HG03378 (cell line): ENCODE data around the gene GNAZ.

Source experiments
- ATAC-seq: cut with Tn5 transposase; IDR thresholded peaks from one replicate; pipeline ENCODE4 v1.9.1; 2021; ENCODE audit warnings: mild to moderate bottlenecking, moderate library complexity; ENCODE audit not compliant: unreplicated experiment

GNAZ gene

DNA sequence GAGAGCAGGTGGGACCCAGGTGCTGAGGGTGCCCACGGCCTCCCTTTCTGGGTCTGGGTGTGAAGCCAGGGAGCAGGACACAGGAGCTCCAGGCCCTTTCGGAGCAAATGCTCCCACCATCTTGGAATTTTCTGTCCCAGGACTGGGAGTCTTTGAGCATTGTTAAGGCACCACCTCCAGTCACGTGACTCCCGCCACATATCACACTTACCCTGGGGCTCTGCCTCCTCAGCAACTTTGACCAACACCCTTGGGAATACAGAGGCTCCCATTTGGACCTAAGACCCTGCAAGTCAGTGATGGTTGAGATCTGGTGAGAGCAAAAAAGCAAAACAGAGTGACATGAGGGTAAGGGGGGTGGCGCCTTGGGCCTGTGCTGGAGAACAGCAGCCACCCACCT lies 35.6 kb downstream of the GNAZ start:
- no peak for ATAC-seq

- ATAC-seq: no peak
Observed at GRCh38 chr22:23106344-23106743, 36.0 kb downstream of the GNAZ start.

GRCh38 chr22:23106906-23107367 lies 36.6 kb downstream of the GNAZ start:
- no peak for ATAC-seq

GRCh38 chr22:23107487-23108248 lies 37.3 kb downstream of the GNAZ start:
- ATAC-seq: no peak

DNA sequence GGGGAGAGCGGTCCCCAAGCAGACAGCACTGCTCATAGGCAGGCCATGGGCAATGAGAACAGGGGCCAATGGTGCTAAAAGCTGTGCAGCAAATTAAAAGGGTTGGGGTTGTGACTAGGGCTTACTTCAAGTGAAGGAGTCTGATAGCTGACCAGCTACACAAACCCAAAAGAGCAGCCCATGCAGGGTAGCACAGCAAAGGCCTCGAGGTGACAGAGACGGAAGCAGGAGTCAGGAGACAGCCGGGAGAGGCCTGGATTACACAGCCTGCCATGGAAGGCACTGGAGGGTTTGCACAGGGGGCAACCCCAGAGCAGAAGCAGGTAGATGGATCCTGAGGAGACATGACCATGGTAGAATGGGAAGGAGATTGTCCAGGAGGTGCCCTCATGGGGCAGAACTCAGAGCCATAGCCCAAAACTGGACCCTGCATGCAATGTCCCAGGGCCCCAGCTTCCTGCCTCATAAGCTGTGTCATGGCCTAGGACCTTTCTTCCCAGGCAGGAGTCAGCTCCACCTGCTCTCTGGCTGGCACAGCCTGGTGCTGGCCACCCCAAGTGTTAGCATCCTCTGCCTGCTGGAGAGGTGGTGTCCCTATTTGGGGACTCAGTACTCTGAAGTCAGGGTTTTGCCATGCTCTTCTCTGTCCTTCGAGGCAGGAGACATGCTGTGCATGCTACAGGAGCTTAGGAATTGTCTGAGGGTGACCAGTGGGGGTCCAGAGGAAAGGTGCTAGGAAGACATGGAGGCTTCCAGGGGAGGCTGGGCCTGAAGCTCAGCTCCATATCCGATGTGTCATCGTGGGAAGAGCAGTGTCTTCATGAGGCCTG lies 38.1 kb downstream of the GNAZ start:
- ATAC-seq: no peak

- no peak for ATAC-seq
Observed at GRCh38 chr22:23109079-23109347, 38.7 kb downstream of the GNAZ start.

GRCh38 chr22:23109441-23109978 lies 39.2 kb downstream of the GNAZ start:
- ATAC-seq: no peak

DNA sequence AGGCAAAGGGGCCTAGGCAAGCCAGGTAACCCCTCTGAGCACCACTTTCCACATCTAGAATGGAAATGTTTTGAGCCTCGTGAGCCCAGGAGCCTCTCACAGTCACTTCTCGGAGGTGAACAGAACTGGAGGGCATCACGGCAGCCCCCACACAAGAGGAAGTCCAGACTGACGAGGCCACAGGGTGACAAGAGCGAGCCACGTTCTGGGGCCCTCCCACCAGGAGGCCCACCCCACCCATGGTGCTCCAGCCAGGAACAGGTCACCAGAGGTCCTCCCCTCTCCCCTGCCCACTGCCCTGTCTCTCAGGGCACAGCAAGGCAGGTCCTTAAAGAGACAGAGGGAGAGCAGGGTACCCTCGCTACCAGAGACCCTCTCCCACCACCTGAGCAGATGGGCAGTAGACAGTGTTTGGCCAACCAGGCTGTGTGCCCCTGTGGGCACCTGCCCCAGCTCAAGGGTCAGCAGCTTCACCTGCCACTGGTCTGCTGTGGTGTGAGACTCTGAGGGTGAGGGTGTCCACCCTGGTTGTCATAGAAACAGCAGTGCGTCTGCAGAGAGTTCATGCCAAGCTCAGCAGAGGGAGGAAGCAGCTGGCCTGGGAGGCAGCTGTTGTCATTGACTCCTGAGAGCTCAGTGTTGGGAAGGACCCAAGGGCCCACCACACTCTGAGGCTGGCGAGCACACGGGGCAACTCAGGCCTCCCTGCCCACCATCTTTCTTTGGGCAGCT lies 40.0 kb downstream of the GNAZ start:
- no peak for ATAC-seq

DNA sequence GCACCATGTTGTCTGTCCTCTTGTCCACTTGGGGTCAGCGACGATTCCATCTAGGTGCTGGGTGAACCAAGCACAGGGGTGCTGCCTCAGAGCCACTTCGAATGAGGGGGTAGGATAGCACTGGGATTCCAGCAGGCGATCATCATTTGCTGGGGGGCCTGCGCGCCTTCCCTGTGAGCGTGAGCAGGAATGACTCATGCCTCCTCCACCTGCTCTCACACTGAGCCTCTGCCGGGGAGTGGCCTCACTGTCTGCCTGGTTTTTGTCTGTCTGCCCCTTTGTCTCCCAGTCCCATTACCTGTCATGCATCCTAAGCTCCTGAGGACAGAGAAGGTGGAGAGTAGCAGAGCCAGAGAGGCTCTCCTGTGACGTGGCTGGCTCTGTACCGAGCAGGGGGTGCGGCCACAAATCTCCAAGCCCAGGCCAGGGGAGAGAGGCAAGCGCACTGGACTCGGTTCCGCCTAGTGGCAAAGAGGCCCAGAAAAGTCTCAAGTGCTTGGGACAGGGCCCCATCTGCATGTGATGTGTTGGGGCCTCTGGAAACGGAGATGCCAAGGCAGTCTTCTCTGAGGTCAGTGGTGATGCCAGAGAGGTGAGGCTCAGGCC lies 40.7 kb downstream of the GNAZ start:
- no peak for ATAC-seq

DNA sequence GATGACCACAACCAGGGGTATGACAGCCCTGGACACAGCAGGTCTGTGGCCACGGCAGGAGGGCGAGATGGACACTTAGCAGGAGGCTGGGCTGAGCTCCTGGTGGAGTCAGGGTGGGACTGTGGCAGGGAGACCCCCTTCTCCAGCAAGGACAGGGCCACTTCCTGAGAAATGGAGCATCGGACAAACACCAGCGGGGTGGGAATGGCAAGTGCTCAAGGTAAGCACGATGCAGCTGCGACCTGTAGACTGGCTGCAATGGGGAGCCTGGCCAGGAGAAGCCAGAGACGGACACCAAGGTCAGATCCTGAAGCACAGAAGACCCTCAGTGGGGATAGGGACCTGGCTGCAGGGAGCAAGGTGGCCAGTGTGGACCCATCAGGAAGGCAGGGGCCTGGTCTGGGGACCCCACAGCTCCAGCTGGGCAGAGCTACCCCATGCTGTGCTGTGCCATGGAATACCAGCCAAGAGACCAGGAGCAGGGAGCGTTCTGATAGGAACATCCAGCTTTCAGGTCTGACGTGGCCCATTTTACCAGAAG lies 42.2 kb downstream of the GNAZ start:
- ATAC-seq: no peak

GRCh38 chr22:23113067-23113846 lies 42.9 kb downstream of the GNAZ start:
- ATAC-seq: no peak

- no peak for ATAC-seq
Observed at GRCh38 chr22:23113847-23114720, 43.8 kb downstream of the GNAZ start.

DNA sequence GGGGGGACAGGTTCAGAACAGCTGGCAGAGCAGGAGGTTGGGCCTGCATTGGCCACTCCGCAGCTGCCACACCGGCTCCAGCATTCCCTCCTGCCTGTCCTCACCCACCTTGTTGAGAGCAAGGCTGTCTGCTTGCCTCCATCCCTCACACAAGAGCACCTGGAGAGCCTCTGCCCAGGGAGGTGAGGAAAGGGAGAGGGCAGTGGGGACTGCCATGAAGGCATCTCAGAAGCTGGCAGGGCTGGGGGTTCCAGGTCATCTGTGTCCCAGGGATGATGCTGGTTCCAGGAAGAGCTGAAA lies 44.4 kb downstream of the GNAZ start:
- no peak for ATAC-seq

DNA sequence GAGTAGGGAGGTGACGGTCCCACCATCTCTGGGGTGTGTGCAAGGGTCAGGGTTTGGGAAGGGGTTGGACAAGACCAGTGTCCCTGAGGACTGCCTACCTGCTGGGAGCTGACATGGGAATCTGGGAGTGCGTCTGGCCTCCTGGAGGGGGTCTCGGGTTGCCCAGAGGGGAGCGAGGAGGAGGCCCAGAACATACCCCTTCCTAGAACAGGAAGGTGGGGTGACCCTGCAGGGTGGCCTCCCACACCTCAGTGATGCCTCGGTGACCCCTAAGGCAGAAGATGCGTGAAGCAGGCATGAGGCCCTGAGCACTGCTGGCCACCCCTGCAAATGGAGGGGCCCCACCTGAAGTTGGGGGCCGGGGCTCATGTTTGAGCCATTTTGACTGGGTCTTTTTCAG lies 45.0 kb downstream of the GNAZ start:
- no peak for ATAC-seq

- ATAC-seq: no peak
Observed at GRCh38 chr22:23115825-23116494, 45.6 kb downstream of the GNAZ start.

- ATAC-seq: no peak
Observed at GRCh38 chr22:23116506-23117263, 46.4 kb downstream of the GNAZ start.

DNA sequence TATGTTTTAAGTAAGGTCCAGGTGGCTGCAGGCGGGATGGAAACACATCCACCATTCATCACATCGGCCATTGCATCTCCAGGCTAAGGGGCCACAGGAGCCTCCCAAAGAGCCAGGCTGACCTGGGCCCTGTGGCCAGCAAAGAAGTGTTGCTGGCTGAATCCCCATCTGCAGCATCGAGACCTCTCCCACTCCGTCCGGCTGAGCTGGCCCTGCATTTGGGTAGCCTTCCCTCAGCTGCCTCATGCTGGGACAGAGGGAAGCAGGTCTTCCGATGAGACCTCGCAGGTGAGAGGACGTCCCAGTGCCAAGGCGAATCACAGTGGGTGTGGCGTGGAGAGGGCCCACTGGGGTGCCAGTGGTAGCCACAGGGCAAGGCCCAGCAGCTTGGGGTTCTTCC lies 47.0 kb downstream of the GNAZ start:
- no peak for ATAC-seq
